Endothelial cell of umbilical vein (primary cell): ENCODE data around the gene CRACR2A. TPM values are rescaled to one million over a fixed set of nuclear protein-coding genes. Genes with fewer than 3 reads are reported as not detected.

Source experiments
- BruUV-seq: library from RNA; stranded (reverse); fragments of 400-500 nt; replicated peaks from 2 replicates; lab custom pipeline; 2021; lab: Mats Ljungman, UMichigan
- CTCF ChIA-PET: fragments of 300-600, 350-600 bp; sonication (Branson Sonifier 250); formaldehyde crosslinking; loops from one replicate; lab custom pipeline; 2021; ENCODE audit warnings: antibody characterized with exemption, inconsistent platforms; lab: Charles Lee
- POLR2A ChIA-PET: fragments of 300-600, 350-600 bp; sonication (Branson Sonifier 250); formaldehyde crosslinking; loops from one replicate; lab custom pipeline; 2021; ENCODE audit warnings: antibody characterized with exemption, inconsistent platforms; lab: Charles Lee
- DNase-seq: peaks from one replicate; pipeline ENCODE4 v3.0.0-alpha.2; 2011; ENCODE audit warnings: low read depth, low spot score
- FAIRE-seq: peaks from 2 replicates; lab custom pipeline; 2011; peaks lifted over from hg19 to GRCh38; lab: Jason Lieb, UNC
- H2AFZ ChIP-seq: 2 replicates; pipeline ENCODE4 v1.6.0; 2012; ENCODE audit warnings: low read depth, low read length, control low read depth, inconsistent platforms
- H3K27ac ChIP-seq: 2 replicates; pipeline ENCODE4 v1.5.1; 2011; ENCODE audit warnings: low read depth, mild to moderate bottlenecking, control low read depth, low read length, moderate library complexity; ENCODE audit not compliant: insufficient read depth
- H3K27me3 ChIP-seq, 2 experiments: 2 replicates each; pipeline versions ENCODE4 v1.6.0 to v1.6.1; 2011; ENCODE audit warnings: low read length in 2 of 2, mixed read lengths in 1 of 2; ENCODE audit not compliant: control insufficient read depth in 2 of 2, insufficient read depth in 2 of 2
- H3K36me3 ChIP-seq, 2 experiments: 2 replicates in 1 of 2; 3 replicates in 1 of 2; pipeline ENCODE4 v1.5.1; 2011; ENCODE audit warnings: low read length in 2 of 2, mild to moderate bottlenecking in 1 of 2, moderate library complexity in 1 of 2; ENCODE audit not compliant: control insufficient read depth in 2 of 2, insufficient read depth in 2 of 2; ENCODE audit errors: extremely low read depth in 1 of 2
- H3K4me1 ChIP-seq: 3 replicates; pipeline ENCODE4 v1.5.1; 2011; ENCODE audit warnings: mild to moderate bottlenecking, low read length; ENCODE audit not compliant: control insufficient read depth, insufficient read depth; ENCODE audit errors: extremely low read depth
- H3K4me2 ChIP-seq: 2 replicates; pipeline ENCODE4 v1.6.1; 2011; ENCODE audit warnings: low read length, control low read depth, mixed read lengths; ENCODE audit not compliant: insufficient read depth
- H3K4me3 ChIP-seq, 3 experiments: fragments of 200-600 bp in 1 of 3; sonication (generic), shearing (Covaris generic) in 1 of 3; replicated peaks in 1 of 3; 2 replicates each; pipeline ENCODE4 v1.5.1; 2011 to 2016; ENCODE audit warnings: control low read depth in 3 of 3, low read length in 3 of 3, mild to moderate bottlenecking in 2 of 3, inconsistent platforms in 1 of 3, low read depth in 1 of 3, moderate library complexity in 1 of 3; ENCODE audit not compliant: insufficient read depth in 1 of 3
- H3K79me2 ChIP-seq: 2 replicates; pipeline ENCODE4 v1.6.0; 2012; ENCODE audit warnings: low read length, inconsistent platforms; ENCODE audit not compliant: control insufficient read depth, insufficient read depth
- H3K9ac ChIP-seq: replicated peaks from 2 replicates; pipeline ENCODE3; 2011; ENCODE audit warnings: low read length, control low read depth; ENCODE audit not compliant: insufficient read depth; ENCODE audit errors: extremely low read depth
- H3K9me1 ChIP-seq: replicated peaks from 3 replicates; pipeline ENCODE4 v1.6.0; 2011; ENCODE audit warnings: mild to moderate bottlenecking, low read length; ENCODE audit not compliant: control insufficient read depth, insufficient read depth; ENCODE audit errors: extremely low read depth
- H3K9me3 ChIP-seq: replicated peaks from 2 replicates; pipeline ENCODE4 v1.5.1; 2012; ENCODE audit warnings: low read length, inconsistent platforms; ENCODE audit not compliant: control insufficient read depth, insufficient read depth
- H4K20me1 ChIP-seq: replicated peaks from 2 replicates; pipeline ENCODE3; 2011; ENCODE audit warnings: mild to moderate bottlenecking, low read length; ENCODE audit not compliant: control insufficient read depth, insufficient read depth; ENCODE audit errors: extremely low read depth
- EZH2 ChIP-seq: IDR thresholded peaks from 2 replicates; pipeline ENCODE4 v1.6.1; 2012; ENCODE audit warnings: borderline replicate concordance, low read depth, mild to moderate bottlenecking, moderate library complexity, low read length, inconsistent platforms; ENCODE audit not compliant: severe bottlenecking
- FOS ChIP-seq: IDR thresholded peaks from 2 replicates; pipeline ENCODE4 v1.6.1; 2011; ENCODE audit warnings: mild to moderate bottlenecking, low read length, moderate library complexity, borderline replicate concordance; ENCODE audit not compliant: insufficient read depth
- GATA2 ChIP-seq: IDR thresholded peaks from 2 replicates; pipeline ENCODE4 v1.7.0; 2011; ENCODE audit warnings: low read depth, mild to moderate bottlenecking, moderate library complexity, mixed read lengths, low read length; ENCODE audit not compliant: insufficient read length, insufficient read depth
- JUN ChIP-seq: IDR thresholded peaks from 2 replicates; pipeline ENCODE4 v1.6.1; 2011; ENCODE audit warnings: borderline replicate concordance, low read depth; ENCODE audit not compliant: insufficient read length, insufficient read depth
- MAX ChIP-seq: IDR thresholded peaks from 2 replicates; pipeline ENCODE4 v1.6.1; 2011; ENCODE audit not compliant: insufficient read depth, insufficient read length
- POLR2A ChIP-seq: IDR thresholded peaks from 2 replicates; pipeline ENCODE4 v1.6.1; 2012; ENCODE audit warnings: low read depth, mild to moderate bottlenecking, control low read depth, low read length
- POLR2AphosphoS5 ChIP-seq: IDR thresholded peaks from 2 replicates; pipeline ENCODE4 v1.6.1; 2012; ENCODE audit warnings: low read depth, mild to moderate bottlenecking, control low read depth, low read length, moderate library complexity; ENCODE audit not compliant: insufficient read depth
- dilution Hi-C: fragments of 300-500 bp; cut with MboI; formaldehyde crosslinking; loops from one replicate; pipeline ENCODE4 v1.15.0; 2019; ENCODE audit warnings: low sequenced_read_pairs; ENCODE audit not compliant: extremely low pct_ligation_motif_present
- intact Hi-C: fragments of 100-400 bp; cut with micrococcal nuclease; formaldehyde crosslinking; loops from one replicate; pipeline ENCODE4 v1.10.0; 2022
- polyA plus RNA-seq, 4 experiments: library from polyadenylated mRNA; depleted of rRNA in 3 of 4; stranded (reverse) in 3 of 4; unstranded in 1 of 4; fragments of >200 nt; gene quantifications; 2 replicates each; pipeline versions ENCODE4 v1.2.1 to v1.2.3, GENCODE V29; 2011 to 2012; ENCODE audit warnings: missing spikeins in 1 of 4
- total RNA-seq: library from RNA; stranded (reverse); gene quantifications from 2 replicates; pipeline ENCODE4 v1.2.3, GENCODE V29; 2021
- TF ChIP-seq, protein P1 (sequence below), 2 donors: IDR thresholded peaks; 1 replicate in 1 of 2; 2 replicates in 1 of 2; pipeline ENCODE4 v1.5.1; 2011; ENCODE audit warnings: low read length in 2 of 2, mild to moderate bottlenecking in 2 of 2, moderate library complexity in 2 of 2, control low read depth in 1 of 2, inconsistent platforms in 1 of 2, low read depth in 1 of 2; ENCODE audit not compliant: insufficient read depth in 1 of 2; ENCODE audit errors: extremely low read depth in 1 of 2

CRACR2A gene
- total and polyA plus RNA-seq, 2 donors (not counting 3 experiments of a cell fraction or from before 2014, with no cell fraction given): 4.4 to 15.9 TPM

DNA sequence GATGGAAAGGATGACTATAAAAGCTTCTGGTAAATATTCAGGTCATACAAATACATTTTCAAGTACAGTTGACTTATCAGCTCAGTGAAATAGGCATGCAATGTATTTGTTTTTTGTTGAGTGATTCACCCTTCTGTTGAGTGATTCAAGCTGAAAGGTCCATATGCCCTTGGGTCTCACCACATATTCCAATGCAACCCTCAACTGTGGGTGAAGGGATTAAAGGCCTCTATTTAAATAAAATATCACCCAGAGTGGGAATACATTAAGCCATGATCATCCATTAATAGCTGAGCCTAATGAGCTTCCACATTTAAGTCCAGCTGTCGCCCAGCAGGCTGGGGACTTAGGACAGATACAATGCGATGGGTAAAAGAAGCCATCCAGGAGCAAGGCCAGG is 120.2 kb downstream of the CRACR2A start:
- no peaks in the 10 kb centered on the region for H3K9me1 ChIP-seq
- FAIRE-seq: no peak
- no peaks in the 10 kb centered on the region for H3K9me3 ChIP-seq
- CTCF ChIA-PET: no interaction called here
- no peak overlapping the region for H3K4me2 ChIP-seq
- POLR2A ChIA-PET: no interaction called here
- H3K4me1 ChIP-seq: no peaks in the 10 kb centered on the region
- dilution Hi-C loops: no loop called here
- DNase-seq: no peak
- H2AFZ ChIP-seq: no peak overlapping the region
- no peak overlapping the region for H3K9ac ChIP-seq
- H3K79me2 ChIP-seq: no peaks in the 10 kb centered on the region
- no TSS peak for BruUV-seq
- no peak for TF ChIP-seq POLR2AphosphoS5
- no peak for TF ChIP-seq FOS
- TF ChIP-seq POLR2A: no peak
- TF ChIP-seq, protein P1, sequence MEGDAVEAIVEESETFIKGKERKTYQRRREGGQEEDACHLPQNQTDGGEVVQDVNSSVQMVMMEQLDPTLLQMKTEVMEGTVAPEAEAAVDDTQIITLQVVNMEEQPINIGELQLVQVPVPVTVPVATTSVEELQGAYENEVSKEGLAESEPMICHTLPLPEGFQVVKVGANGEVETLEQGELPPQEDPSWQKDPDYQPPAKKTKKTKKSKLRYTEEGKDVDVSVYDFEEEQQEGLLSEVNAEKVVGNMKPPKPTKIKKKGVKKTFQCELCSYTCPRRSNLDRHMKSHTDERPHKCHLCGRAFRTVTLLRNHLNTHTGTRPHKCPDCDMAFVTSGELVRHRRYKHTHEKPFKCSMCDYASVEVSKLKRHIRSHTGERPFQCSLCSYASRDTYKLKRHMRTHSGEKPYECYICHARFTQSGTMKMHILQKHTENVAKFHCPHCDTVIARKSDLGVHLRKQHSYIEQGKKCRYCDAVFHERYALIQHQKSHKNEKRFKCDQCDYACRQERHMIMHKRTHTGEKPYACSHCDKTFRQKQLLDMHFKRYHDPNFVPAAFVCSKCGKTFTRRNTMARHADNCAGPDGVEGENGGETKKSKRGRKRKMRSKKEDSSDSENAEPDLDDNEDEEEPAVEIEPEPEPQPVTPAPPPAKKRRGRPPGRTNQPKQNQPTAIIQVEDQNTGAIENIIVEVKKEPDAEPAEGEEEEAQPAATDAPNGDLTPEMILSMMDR (IDR thresholded peaks at IDR 0.05; ENCODE audit: extremely low read depth in 1 of 2, insufficient read depth in 1 of 2, low read depth in 1 of 2, low read length in 2 of 2): no peak
- no peak for TF ChIP-seq MAX
- TF ChIP-seq GATA2: no peak
- no peak for TF ChIP-seq JUN
- no peak for TF ChIP-seq EZH2
- H3K4me3 ChIP-seq: no peak overlapping the region
- H3K27ac ChIP-seq: no peak overlapping the region
- H3K36me3 ChIP-seq: no peaks in the 10 kb centered on the region
- H3K27me3 ChIP-seq: no peaks in the 10 kb centered on the region
- intact Hi-C loops: no loop called here
- no peaks in the 10 kb centered on the region for H4K20me1 ChIP-seq
